Ovary (tissue), 9 donors: ENCODE data around the gene ZNF415. TPM values are rescaled to one million over a fixed set of nuclear protein-coding genes. Genes with fewer than 3 reads are reported as not detected.
A peak's percentile ranks its signal among the peaks of the same experiment; 100 is the strongest.
"Not testable (repeated sequence)": the region's sequence is repeated elsewhere in the genome, so short reads cannot be mapped to it uniquely, and the experiment has no call there.

Experiments
- DNase-seq, 5 donors: peaks; one replicate each; pipeline ENCODE4 v3.0.0-alpha.2; 2019 to 2020
- H3K27ac ChIP-seq, 2 donors: fragments of 200-600 bp; one replicate each; pipeline versions ENCODE4 v1.5.1 to v1.8.0; 2019 to 2022
- H3K27me3 ChIP-seq: fragments of 200-600 bp; one replicate; pipeline ENCODE4 v1.8.0; 2022
- H3K36me3 ChIP-seq: fragments of 200-600 bp; sonication (generic); one replicate; pipeline ENCODE4 v1.5.1; 2019
- H3K4me1 ChIP-seq: one replicate; pipeline ENCODE4 v1.8.1; 2013; ENCODE audit warnings: mild to moderate bottlenecking, moderate library complexity; ENCODE audit not compliant: insufficient read depth
- H3K4me3 ChIP-seq: fragments of 200-600 bp; sonication (generic); one replicate; pipeline ENCODE4 v1.5.1; 2017
- H3K9me3 ChIP-seq, 2 donors: fragments of 200-600 bp in 1 of 2; sonication (generic) in 1 of 2; one replicate each; pipeline versions ENCODE4 v1.5.1 to v1.8.1; 2013 to 2019; ENCODE audit warnings: mild to moderate bottlenecking in 1 of 2, moderate library complexity in 1 of 2
- EP300 ChIP-seq: sonication (generic); formaldehyde crosslinking; IDR thresholded peaks from one replicate; pipeline ENCODE4 v1.6.1; 2017; ENCODE audit warnings: antibody characterized with exemption
- POLR2A ChIP-seq: fragments of 450-650 bp; IDR thresholded peaks from one replicate; pipeline ENCODE4 v1.6.1; 2017; ENCODE audit warnings: antibody characterized with exemption, mild to moderate bottlenecking, moderate library complexity
- WGBS, 3 donors: extraction: QIAGEN DNeasy Blood & Tissue Kit in 1 of 3; methylation state at CpG; one replicate each; pipeline versions ENCODE4 v1.1.5 to v1.1.7; 2013 to 2017; 5-methylcytosine and 5-hydroxymethylcytosine counted together
- intact Hi-C, 4 donors: fragments of 100-400 bp; cut with DNase I; formaldehyde crosslinking; loops; one replicate each; pipeline versions ENCODE4 v1.11.0 to v1.15.1; 2022 to 2023
- polyA plus RNA-seq, 2 donors: library from polyadenylated mRNA; stranded (reverse); fragments of 200-250 nt in 1 of 2; fragments of 350-450 nt in 1 of 2; fragmentation: Illumina TruSeq in 1 of 2; extraction: RNeasy Lipid Tissue Mini Kit (QIAGEN cat#74804) in 1 of 2; gene quantifications; one replicate each; pipeline ENCODE4 v1.2.3, GENCODE V29; 2013 to 2014
- total RNA-seq, 7 donors: library from RNA; depleted of rRNA in 2 of 7; stranded (reverse); fragments of >200 nt in 2 of 7; fragmentation: NEBNext Ultra II Directional in 3 of 7; extraction: Animal tissue kit (Norgen Biotek cat#: 25700) in 3 of 7; gene quantifications; one replicate each; pipeline versions ENCODE4 v1.1.0 to v1.2.4, GENCODE V29; 2016 to 2023
- TF ChIP-seq, protein P1 (sequence below), 3 donors: fragments of 450-650 bp in 2 of 3; fragments of 200-600 bp in 1 of 3; IDR thresholded peaks; one replicate each; pipeline versions ENCODE4 v1.5.1 to v1.8.0; 2016 to 2022; ENCODE audit warnings: antibody characterized with exemption in 3 of 3, mild to moderate bottlenecking in 1 of 3
- donor health status: DM: no; HTN: no; CAD: no; lungs with moderate emphysema.
- donor health status: DM: no; HTN: no; CAD: no.
- donor health status: Bipolar disorder and iron deficiency.
- donor health status: DM: yes; HTN: yes; CAD: no.
- donor health status: DM: no; HTN: no; CAD: no.
- donor health status: DM: yes; HTN: yes; CAD: no.

The ZNF415 gene
- total and polyA plus RNA-seq, 9 donors: 7.0 to 18.6 (median 12.4) TPM

DNA sequence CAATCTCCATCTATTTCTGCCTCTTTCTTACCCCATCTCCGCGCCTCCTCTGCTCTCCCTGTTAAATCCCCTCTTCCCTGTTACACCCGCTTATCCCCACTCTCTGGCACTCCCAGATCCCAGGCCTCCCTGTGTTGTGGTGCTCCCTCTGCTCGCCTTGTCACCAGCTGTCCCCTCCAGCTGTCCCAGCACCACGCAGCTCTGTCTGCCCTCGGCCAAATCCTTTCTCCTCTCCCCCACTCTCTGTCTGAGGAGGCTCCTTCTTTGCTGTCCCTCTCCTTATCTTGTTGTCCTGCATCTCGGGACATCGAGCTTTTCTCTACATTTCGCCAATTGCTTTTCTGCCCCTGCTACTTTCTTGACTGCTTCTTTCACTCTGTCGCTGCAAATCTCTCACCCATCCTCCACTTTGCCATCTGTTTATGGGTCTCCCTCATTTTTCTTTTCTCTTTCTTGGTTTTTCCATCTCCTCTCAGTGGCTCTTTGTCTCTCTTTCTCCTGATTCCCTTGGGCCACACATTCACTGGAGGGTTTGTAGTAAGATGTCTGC lies 30.4 kb downstream of the ZNF415 start:
- WGBS, 3 donors: 22 to 23% (median 22%) methylated on average over 10 of the region's 10 CpGs
- TF ChIP-seq EP300 (no peak), POLR2A (no peak)
- TF ChIP-seq, protein P1, sequence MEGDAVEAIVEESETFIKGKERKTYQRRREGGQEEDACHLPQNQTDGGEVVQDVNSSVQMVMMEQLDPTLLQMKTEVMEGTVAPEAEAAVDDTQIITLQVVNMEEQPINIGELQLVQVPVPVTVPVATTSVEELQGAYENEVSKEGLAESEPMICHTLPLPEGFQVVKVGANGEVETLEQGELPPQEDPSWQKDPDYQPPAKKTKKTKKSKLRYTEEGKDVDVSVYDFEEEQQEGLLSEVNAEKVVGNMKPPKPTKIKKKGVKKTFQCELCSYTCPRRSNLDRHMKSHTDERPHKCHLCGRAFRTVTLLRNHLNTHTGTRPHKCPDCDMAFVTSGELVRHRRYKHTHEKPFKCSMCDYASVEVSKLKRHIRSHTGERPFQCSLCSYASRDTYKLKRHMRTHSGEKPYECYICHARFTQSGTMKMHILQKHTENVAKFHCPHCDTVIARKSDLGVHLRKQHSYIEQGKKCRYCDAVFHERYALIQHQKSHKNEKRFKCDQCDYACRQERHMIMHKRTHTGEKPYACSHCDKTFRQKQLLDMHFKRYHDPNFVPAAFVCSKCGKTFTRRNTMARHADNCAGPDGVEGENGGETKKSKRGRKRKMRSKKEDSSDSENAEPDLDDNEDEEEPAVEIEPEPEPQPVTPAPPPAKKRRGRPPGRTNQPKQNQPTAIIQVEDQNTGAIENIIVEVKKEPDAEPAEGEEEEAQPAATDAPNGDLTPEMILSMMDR (IDR thresholded peaks at IDR 0.05): no peak
- peak overlapping the region; percentile 60 to 72 for H3K27ac ChIP-seq
- no peaks in the 10 kb centered on the region for H3K36me3 ChIP-seq
- H3K9me3 ChIP-seq: no peaks in the 10 kb centered on the region
- intact Hi-C loops: no loop called here
- DNase-seq: no peak
- peaks cover 9% of the 10 kb centered on the region for H3K4me1 ChIP-seq
- H3K4me3 ChIP-seq: peak overlapping the region; percentile 69
- no peaks in the 10 kb centered on the region for H3K27me3 ChIP-seq

GRCh38 chr19:53101518-53101917 lies 31.2 kb downstream of the ZNF415 start:
- no peak overlapping the region for H3K4me3 ChIP-seq
- intact Hi-C loops: no loop called here
- no peaks in the 10 kb centered on the region for H3K27me3 ChIP-seq
- no peaks in the 10 kb centered on the region for H3K36me3 ChIP-seq
- no peak overlapping the region for H3K27ac ChIP-seq
- WGBS, 3 donors: 23 to 28% (median 27%) methylated on average over 1 of the region's 1 CpG
- no peaks in the 10 kb centered on the region for H3K9me3 ChIP-seq
- TF ChIP-seq POLR2A (no peak), EP300 (no peak)
- TF ChIP-seq, protein P1 (IDR thresholded peaks at IDR 0.05): no peak
- H3K4me1 ChIP-seq: peaks cover 9% of the 10 kb centered on the region
- no peak for DNase-seq

GRCh38 chr19:53098570-53098969 lies 34.1 kb downstream of the ZNF415 start:
- not testable (repeated sequence) for DNase-seq, H3K4me1 ChIP-seq, H3K4me3 ChIP-seq, H3K27me3 ChIP-seq, H3K36me3 ChIP-seq, H3K27ac ChIP-seq, H3K9me3 ChIP-seq
- 95 to 98% (median 96%) methylated on average over 14 of the region's 14 CpGs for WGBS, 3 donors
- intact Hi-C loops: loop anchor here in 2 of 4 donors (2.0 kb wide), 1 partner anchor 30 kb away; no protein-coding TSS in a partner anchor

- intact Hi-C loops, H3K4me1 ChIP-seq, H3K27me3 ChIP-seq, DNase-seq, H3K36me3 ChIP-seq, H3K9me3 ChIP-seq, H3K4me3 ChIP-seq, H3K27ac ChIP-seq: not testable (repeated sequence)
- 33 to 37% (median 36%) methylated on average over 4 to 5 of the region's 10 CpGs for WGBS, 3 donors
Measured at GRCh38 chr19:53096982-53097690, 35.6 kb downstream of the ZNF415 start.

DNA sequence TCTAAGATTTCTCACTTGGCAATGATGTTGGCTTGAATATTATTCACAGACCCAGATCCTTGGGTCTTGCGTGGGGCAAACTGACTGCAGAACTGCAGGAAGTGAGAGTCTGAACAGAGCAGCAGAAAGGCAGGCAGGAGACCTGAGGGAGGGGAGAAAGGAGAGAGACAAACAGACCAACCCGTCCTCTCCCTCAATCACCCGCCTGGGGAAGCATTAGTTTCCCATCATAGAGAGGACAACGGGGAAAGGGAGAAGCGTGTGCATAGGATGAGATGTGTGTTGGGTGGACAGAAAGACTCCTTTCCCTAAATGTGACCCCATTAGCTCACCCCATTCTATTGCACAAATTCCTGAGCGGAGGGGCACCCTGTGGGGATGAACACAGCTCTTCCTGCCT lies 36.1 kb downstream of the ZNF415 start:
- H3K27ac ChIP-seq, H3K36me3 ChIP-seq, DNase-seq, H3K4me1 ChIP-seq, H3K9me3 ChIP-seq, H3K27me3 ChIP-seq, H3K4me3 ChIP-seq, intact Hi-C loops: not testable (repeated sequence)
- WGBS, 3 donors: 35 to 56% (median 49%) methylated on average over 4 to 5 of the region's 6 CpGs
